PC-9 (cell line): ENCODE results near the gene POMZP3. TPM values are rescaled to one million over a fixed set of nuclear protein-coding genes. Genes with fewer than 3 reads are reported as not detected.
"Not testable (repeated sequence)": the region's sequence is repeated elsewhere in the genome, so short reads cannot be mapped to it uniquely, and the experiment has no call there.

Experiments
- BruUV-seq: library from RNA; stranded (reverse); fragments of 400-500 nt; replicated peaks from 2 replicates; lab custom pipeline; 2021; lab: Mats Ljungman, UMichigan
- CTCF ChIA-PET: fragments of 300-600 bp; sonication (Branson Sonifier 250); formaldehyde crosslinking; loops from one replicate; lab custom pipeline; 2022; ENCODE audit warnings: antibody characterized with exemption; lab: Charles Lee
- POLR2A ChIA-PET: fragments of 300-600 bp; sonication (Branson Sonifier 250); formaldehyde crosslinking; loops from one replicate; lab custom pipeline; 2022; ENCODE audit warnings: antibody characterized with exemption; ENCODE audit not compliant: unreplicated experiment; lab: Charles Lee
- DNase-seq, 2 experiments: peaks; one replicate each; pipeline versions ENCODE4 v3.0.0 to v3.0.0-alpha.2; 2015 to 2022; ENCODE audit warnings: mixed read lengths in 1 of 2
- H2AFZ ChIP-seq: fragments of 200-600 bp; sonication (generic); 2 replicates; pipeline ENCODE4 v1.8.1; 2017; ENCODE audit warnings: antibody characterized with exemption
- H3F3A ChIP-seq: fragments of 200-600 bp; sonication (generic); 2 replicates; pipeline ENCODE4 v1.8.1; 2017; ENCODE audit warnings: antibody characterized with exemption, mild to moderate bottlenecking, low read depth; ENCODE audit not compliant: insufficient read depth
- H3K27ac ChIP-seq: fragments of 200-600 bp; sonication (generic); 2 replicates; pipeline ENCODE4 v1.6.1; 2016; ENCODE audit warnings: mixed run types
- H3K27me3 ChIP-seq: fragments of 200-600 bp; sonication (generic); 2 replicates; pipeline ENCODE4 v1.6.1; 2016; ENCODE audit warnings: low read depth, mixed run types; ENCODE audit not compliant: insufficient read depth
- H3K36me3 ChIP-seq: fragments of 200-600 bp; sonication (generic); 2 replicates; pipeline ENCODE4 v1.6.1; 2016; ENCODE audit warnings: low read depth, mixed run types
- H3K4me1 ChIP-seq: fragments of 200-600 bp; sonication (generic); replicated peaks from 2 replicates; pipeline ENCODE4 v1.6.1; 2016; ENCODE audit warnings: mixed run types; ENCODE audit not compliant: insufficient read depth
- H3K4me2 ChIP-seq: fragments of 200-600 bp; sonication (generic); 2 replicates; pipeline ENCODE4 v1.6.1; 2017; ENCODE audit warnings: mixed run types
- H3K4me3 ChIP-seq: fragments of 200-600 bp; sonication (generic); 2 replicates; pipeline ENCODE4 v1.6.1; 2016; ENCODE audit warnings: mixed run types
- H3K79me2 ChIP-seq: fragments of 200-600 bp; sonication (generic); 2 replicates; pipeline ENCODE4 v1.6.1; 2017; ENCODE audit warnings: low read depth, mixed run types
- H3K9me2 ChIP-seq: fragments of 200-600 bp; sonication (generic); 2 replicates; pipeline ENCODE4 v1.8.1; 2017; ENCODE audit warnings: mild to moderate bottlenecking; ENCODE audit not compliant: insufficient read depth
- H3K9me3 ChIP-seq: fragments of 200-600 bp; sonication (generic); 2 replicates; pipeline ENCODE4 v1.8.1; 2016; ENCODE audit warnings: low read depth; ENCODE audit not compliant: insufficient read depth
- H4K20me1 ChIP-seq: fragments of 200-600 bp; sonication (generic); 2 replicates; pipeline ENCODE4 v1.8.1; 2017; ENCODE audit not compliant: insufficient read depth
- intact Hi-C: fragments of 100-400 bp; cut with micrococcal nuclease; formaldehyde crosslinking; loops from one replicate; pipeline ENCODE4 v1.10.0; 2022; ENCODE audit not compliant: unreplicated experiment
- total RNA-seq: library from RNA; stranded (reverse); gene quantifications from 2 replicates; pipeline ENCODE4 v1.2.3, GENCODE V29; 2021

POMZP3 gene
- total RNA-seq, 1 experiment from 2014 or later, result 12.0 TPM

GRCh38 chr7:76565001-76565400 lies 62.1 kb downstream of the POMZP3 start:
- H3K27ac ChIP-seq, H3K4me2 ChIP-seq, H3K9me2 ChIP-seq, DNase-seq, H3K27me3 ChIP-seq, BruUV-seq, H3F3A ChIP-seq, CTCF ChIA-PET, H3K9me3 ChIP-seq, H4K20me1 ChIP-seq, POLR2A ChIA-PET, H2AFZ ChIP-seq, intact Hi-C loops, H3K4me3 ChIP-seq, H3K36me3 ChIP-seq: not testable (repeated sequence)
- peaks cover 66% of the 10 kb centered on the region for H3K79me2 ChIP-seq
- peaks cover 24% of the 10 kb centered on the region for H3K4me1 ChIP-seq

GRCh38 chr7:76561342-76561741 lies 65.7 kb downstream of the POMZP3 start:
- H4K20me1 ChIP-seq, H3F3A ChIP-seq, H2AFZ ChIP-seq, H3K27ac ChIP-seq, CTCF ChIA-PET, H3K36me3 ChIP-seq, H3K4me1 ChIP-seq, H3K4me2 ChIP-seq, BruUV-seq, H3K9me3 ChIP-seq, H3K9me2 ChIP-seq, POLR2A ChIA-PET, intact Hi-C loops, H3K27me3 ChIP-seq, DNase-seq, H3K4me3 ChIP-seq: not testable (repeated sequence)
- H3K79me2 ChIP-seq, result peaks cover 62% of the 10 kb centered on the region

- H3K4me1 ChIP-seq, H3K4me3 ChIP-seq, H3K27me3 ChIP-seq, H3K4me2 ChIP-seq, intact Hi-C loops, POLR2A ChIA-PET, CTCF ChIA-PET, H3K9me3 ChIP-seq, BruUV-seq, H2AFZ ChIP-seq, DNase-seq, H3K36me3 ChIP-seq, H4K20me1 ChIP-seq, H3F3A ChIP-seq, H3K27ac ChIP-seq, H3K9me2 ChIP-seq: not testable (repeated sequence)
- peaks cover 61% of the 10 kb centered on the region for H3K79me2 ChIP-seq
Measured at GRCh38 chr7:76560157-76560556, 66.9 kb downstream of the POMZP3 start.

Other genes starting within 250 kb of the POMZP3 start
- 3.5 and 3.9 TPM in 2 replicates for gene SSC4D, start 217.6 kb downstream of the POMZP3 start, total RNA-seq
- gene ZP3, start 202.3 kb downstream of the POMZP3 start, total RNA-seq, result 14.2 and 20.9 TPM in 2 replicates
- 100 and 127 TPM in 2 replicates for gene DTX2, start 165.6 kb downstream of the POMZP3 start, total RNA-seq
- 16.8 and 19.2 TPM in 2 replicates for gene UPK3B, start 116.7 kb downstream of the POMZP3 start, total RNA-seq
- not detected in 2 replicates for gene SPDYE16, start 84.0 kb downstream of the POMZP3 start, total RNA-seq